ENCODE results near the gene FBXW11. TPM values are rescaled to one million over a fixed set of nuclear protein-coding genes. Genes with fewer than 3 reads are reported as not detected.

Gene FBXW11
- total RNA-seq, 2 donors from 2014 or later: 50.3 to 55.4 TPM

- intact Hi-C loops (cut with DNase I): no loop called here
- ATAC-seq (no peak), DNase-seq (no peak)
Measured at GRCh38 chr5:171861381-171861780, 145.1 kb downstream of the FBXW11 start.

- peak in 1 of 2 donors; percentile 22 for ATAC-seq
- intact Hi-C loops (cut with DNase I): no loop called here
- DNase-seq: no peak
Measured at GRCh38 chr5:171858303-171858702, 148.1 kb downstream of the FBXW11 start.

GRCh38 chr5:171857489-171857876 is 149.0 kb downstream of the FBXW11 start:
- ATAC-seq: peak; percentile 42 to 67

GRCh38 chr5:171855798-171856763 is 150.4 kb downstream of the FBXW11 start:
- DNase-seq (no peak), ATAC-seq (no peak)
- intact Hi-C loops (cut with DNase I): no loop called here

More at GRCh38 chr5:171857489-171857876, 149.0 kb downstream of the FBXW11 start:
- DNase-seq: no peak
- intact Hi-C loops (cut with DNase I): no loop called here

GRCh38 chr5:171855265-171855664 is 151.2 kb downstream of the FBXW11 start:
- intact Hi-C loops (cut with DNase I): no loop called here
- DNase-seq: no peak
- ATAC-seq: no peak

GRCh38 chr5:171852255-171852681 is 154.2 kb downstream of the FBXW11 start:
- intact Hi-C loops (cut with DNase I): no loop called here

GRCh38 chr5:171851251-171851650 is 155.2 kb downstream of the FBXW11 start:
- DNase-seq (no peak), ATAC-seq (no peak)
- intact Hi-C loops (cut with DNase I): no loop called here

More at GRCh38 chr5:171852255-171852681, 154.2 kb downstream of the FBXW11 start:
- no peak for DNase-seq
- ATAC-seq: no peak

- intact Hi-C loops (cut with DNase I): no loop called here
- DNase-seq (no peak), ATAC-seq (peak; percentile 8 to 64)
Measured at GRCh38 chr5:171850324-171850947, 156.0 kb downstream of the FBXW11 start.

GRCh38 chr5:171849585-171850323 is 156.7 kb downstream of the FBXW11 start:
- no peak for DNase-seq
- peak; percentile 54 to 67 for ATAC-seq
- intact Hi-C loops (cut with DNase I): loop anchor here (5.0 to 10.0 kb wide), 4 partner anchors 217 to 432 kb away; partner anchors contain the start of gene FGF18 (in 1 of the 2)

GRCh38 chr5:171848911-171849520 is 157.4 kb downstream of the FBXW11 start:
- intact Hi-C loops (cut with DNase I): loop anchor here (5.0 to 10.0 kb wide), 4 partner anchors 217 to 432 kb away; partner anchors contain the start of gene FGF18 (in 1 of the 2)

GRCh38 chr5:171848486-171848885 is 158.0 kb downstream of the FBXW11 start:
- DNase-seq (no peak), ATAC-seq (no peak)
- intact Hi-C loops (cut with DNase I): loop anchor here (5.0 to 10.0 kb wide), 4 partner anchors 216 to 431 kb away; partner anchors contain the start of gene FGF18 (in 1 of the 2)

More at GRCh38 chr5:171848911-171849520, 157.4 kb downstream of the FBXW11 start:
- DNase-seq (no peak), ATAC-seq (peak in 1 of 2 donors; percentile 7)

- no peak for ATAC-seq
- DNase-seq: no peak
- intact Hi-C loops (cut with DNase I): loop anchor here (5.0 to 10.0 kb wide), 4 partner anchors 216 to 431 kb away; partner anchors contain the start of gene FGF18 (in 1 of the 2)
Measured at GRCh38 chr5:171848006-171848405, 158.4 kb downstream of the FBXW11 start.

GRCh38 chr5:171847026-171847425 is 159.4 kb downstream of the FBXW11 start:
- intact Hi-C loops (cut with DNase I): loop anchor here (5.0 to 10.0 kb wide), 4 partner anchors 215 to 430 kb away; partner anchors contain the start of gene FGF18 (in 1 of the 2)
- no peak for DNase-seq
- no peak for ATAC-seq

- no peak for ATAC-seq
- DNase-seq: no peak
- intact Hi-C loops (cut with DNase I): loop anchor here (5.0 to 10.0 kb wide), 4 partner anchors 214 to 429 kb away; partner anchors contain the start of gene FGF18 (in 1 of the 2)
Measured at GRCh38 chr5:171846323-171846722, 160.1 kb downstream of the FBXW11 start.

GRCh38 chr5:171845857-171846256 is 160.6 kb downstream of the FBXW11 start:
- DNase-seq (peak; percentile 59), ATAC-seq (peak; percentile 53 to 71)
- intact Hi-C loops (cut with DNase I): loop anchor here (5.0 to 10.0 kb wide), 4 partner anchors 214 to 429 kb away; partner anchors contain the start of gene FGF18 (in 1 of the 2)

- DNase-seq (no peak), ATAC-seq (no peak)
- intact Hi-C loops (cut with DNase I): loop anchor here (5.0 to 10.0 kb wide), 4 partner anchors 213 to 428 kb away; partner anchors contain the start of gene FGF18 (in 1 of the 2)
Measured at GRCh38 chr5:171845040-171845630, 161.3 kb downstream of the FBXW11 start.

- no peak for ATAC-seq
- intact Hi-C loops (cut with DNase I): loop anchor here (5.0 to 10.0 kb wide), 4 partner anchors 101 to 418 kb away; no protein-coding TSS in a partner anchor
Measured at GRCh38 chr5:171842777-171843328, 163.6 kb downstream of the FBXW11 start.

More at GRCh38 chr5:171842777-171843328, 163.6 kb downstream of the FBXW11 start:
- no peak for DNase-seq
